ENCODE results near the gene PKHD1. TPM values are rescaled to one million over a fixed set of nuclear protein-coding genes. Genes with fewer than 3 reads are reported as not detected.

The PKHD1 gene
- total RNA-seq, 1 donor from 2014 or later, result 0.49 TPM

DNA sequence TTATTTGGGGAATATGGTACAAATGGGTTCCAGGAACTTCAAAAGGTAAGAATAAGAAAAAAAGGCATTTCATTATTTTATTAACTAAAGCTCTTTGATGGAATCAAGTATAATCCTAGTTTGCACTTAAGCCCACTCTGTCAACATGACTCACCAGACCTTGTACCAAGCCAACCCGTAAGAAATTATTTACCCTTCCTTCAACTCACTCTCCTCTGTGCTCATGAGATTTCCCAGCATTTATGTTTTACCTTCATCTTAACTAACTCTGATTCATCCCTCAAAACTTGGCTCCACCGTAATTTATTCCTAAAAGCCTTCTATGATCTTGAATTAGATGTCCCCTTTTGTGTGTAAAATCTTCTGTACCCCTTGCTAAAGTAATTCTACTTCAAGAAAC, 308.7 kb downstream of the PKHD1 start:
- DNase-seq (ENCODE audit: extremely low spot score in 2 of 2), result no peak
- Histone ChIP-seq H3K4me1 (no peaks in the 10 kb centered on the region), H3K4me3 (no peak overlapping the region), H3K27ac (no peak overlapping the region), H3K27me3 (no peaks in the 10 kb centered on the region), H3K36me3 (no peaks in the 10 kb centered on the region), H3K9me3 (no peaks in the 10 kb centered on the region)
- intact Hi-C loops (cut with DNase I), result no loop called here
- TF ChIP-seq CTCF (IDR thresholded peaks at IDR 0.05), result no peak
- TF ChIP-seq POLR2A (IDR thresholded peaks at IDR 0.05), result no peak
- no peak for TF ChIP-seq POLR2AphosphoS5 (IDR thresholded peaks at IDR 0.05; ENCODE audit: insufficient read depth in 1 of 2, low read depth in 1 of 2)

DNA sequence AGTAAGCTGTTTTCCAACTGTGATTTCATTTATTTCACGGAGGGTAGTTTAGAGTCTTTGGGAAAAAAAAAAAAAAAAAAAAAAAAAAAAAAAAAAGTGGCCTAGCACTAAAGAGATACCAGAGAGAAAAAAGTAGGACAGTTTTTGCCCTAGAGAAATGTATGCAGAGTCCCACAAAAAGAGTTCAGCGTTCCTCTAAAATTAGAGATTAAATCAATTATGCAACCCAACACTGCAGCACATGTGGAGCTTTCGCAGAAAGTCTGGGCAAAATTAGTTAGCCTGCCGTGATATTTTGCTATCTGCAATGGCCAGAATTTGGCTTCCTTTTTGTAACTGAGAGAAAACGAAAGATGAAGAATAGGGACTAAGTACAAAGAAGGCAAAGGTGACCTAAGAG, 309.8 kb downstream of the PKHD1 start:
- H3K4me1 ChIP-seq, result no peaks in the 10 kb centered on the region
- DNase-seq (ENCODE audit: extremely low spot score in 2 of 2), result no peak
- TF ChIP-seq POLR2A (IDR thresholded peaks at IDR 0.05) (no peak), POLR2AphosphoS5 (IDR thresholded peaks at IDR 0.05; ENCODE audit: insufficient read depth in 1 of 2, low read depth in 1 of 2) (no peak), CTCF (IDR thresholded peaks at IDR 0.05) (no peak)
- intact Hi-C loops (cut with DNase I), result no loop called here
- no peak overlapping the region for H3K4me3 ChIP-seq
- H3K9me3 ChIP-seq, result no peaks in the 10 kb centered on the region
- H3K27me3 ChIP-seq, result no peaks in the 10 kb centered on the region
- H3K36me3 ChIP-seq, result no peaks in the 10 kb centered on the region
- no peak overlapping the region for H3K27ac ChIP-seq

DNA sequence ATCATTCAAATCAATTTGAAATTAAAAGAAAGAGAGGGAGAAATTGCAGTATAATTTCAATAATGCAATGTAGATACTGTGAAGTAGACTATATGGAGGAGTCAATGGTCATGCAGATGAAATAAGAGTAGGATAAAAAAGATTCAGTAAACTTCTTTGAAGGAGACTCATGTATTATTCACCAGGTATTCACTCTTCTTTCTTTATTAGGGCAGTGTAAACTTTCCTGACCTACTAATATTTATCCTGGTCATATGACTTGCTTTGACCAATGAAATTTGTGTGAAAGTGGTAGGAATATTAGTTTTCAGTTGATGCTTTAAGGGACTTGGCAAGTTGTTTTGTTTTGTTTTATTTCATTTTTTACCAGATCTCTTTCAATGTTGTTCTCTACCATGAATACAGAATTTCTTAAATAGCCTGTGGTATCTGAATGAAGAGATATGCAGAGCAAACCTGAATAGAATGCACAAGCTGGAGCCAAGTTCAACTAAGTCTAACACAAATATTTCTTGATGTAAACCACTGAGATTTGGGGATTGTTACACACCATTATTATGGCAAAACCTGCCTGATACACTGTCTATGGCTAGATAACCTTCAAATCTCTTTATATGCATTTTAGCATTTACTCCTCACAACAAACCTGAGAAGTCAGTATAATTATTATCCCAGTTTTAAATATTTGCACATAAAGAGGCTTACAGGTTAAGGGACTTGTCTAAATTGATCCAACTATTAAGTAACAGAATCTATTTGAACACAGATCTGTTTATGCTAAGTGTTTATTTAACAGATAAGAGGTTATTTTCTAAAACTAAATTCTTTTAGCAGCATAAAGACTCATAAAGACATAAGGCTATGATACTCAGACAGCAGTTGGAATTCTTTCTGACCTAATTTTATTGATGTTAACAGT, 311.2 kb downstream of the PKHD1 start:
- Histone ChIP-seq H3K9me3 (no peaks in the 10 kb centered on the region), H3K4me3 (no peak overlapping the region), H3K27me3 (no peaks in the 10 kb centered on the region), H3K27ac (no peak overlapping the region), H3K36me3 (no peaks in the 10 kb centered on the region), H3K4me1 (no peaks in the 10 kb centered on the region)
- TF ChIP-seq CTCF (IDR thresholded peaks at IDR 0.05) (no peak), POLR2A (IDR thresholded peaks at IDR 0.05) (no peak), POLR2AphosphoS5 (IDR thresholded peaks at IDR 0.05; ENCODE audit: insufficient read depth in 1 of 2, low read depth in 1 of 2) (no peak)
- intact Hi-C loops (cut with DNase I), result no loop called here
- DNase-seq (ENCODE audit: extremely low spot score in 2 of 2), result no peak

- H3K4me3 ChIP-seq, result no peak overlapping the region
- intact Hi-C loops (cut with DNase I), result no loop called here
- TF ChIP-seq POLR2A (IDR thresholded peaks at IDR 0.05), result no peak
- no peak for TF ChIP-seq CTCF (IDR thresholded peaks at IDR 0.05)
- TF ChIP-seq POLR2AphosphoS5 (IDR thresholded peaks at IDR 0.05; ENCODE audit: insufficient read depth in 1 of 2, low read depth in 1 of 2), result no peak
- no peaks in the 10 kb centered on the region for H3K36me3 ChIP-seq
- no peak overlapping the region for H3K27ac ChIP-seq
- H3K4me1 ChIP-seq, result no peaks in the 10 kb centered on the region
- H3K9me3 ChIP-seq, result no peaks in the 10 kb centered on the region
- DNase-seq (ENCODE audit: extremely low spot score in 2 of 2), result no peak
- H3K27me3 ChIP-seq, result no peaks in the 10 kb centered on the region
These were observed 319.3 kb downstream of the PKHD1 start for GRCh38 chr6:51768087-51768486.

GRCh38 chr6:51765230-51765629, 322.2 kb downstream of the PKHD1 start:
- Histone ChIP-seq H3K27ac (no peak overlapping the region), H3K36me3 (no peaks in the 10 kb centered on the region)
- intact Hi-C loops (cut with DNase I), result no loop called here

More at GRCh38 chr6:51765230-51765629, 322.2 kb downstream of the PKHD1 start:
- no peaks in the 10 kb centered on the region for H3K4me1 ChIP-seq
- H3K4me3 ChIP-seq, result no peak overlapping the region
- no peak for DNase-seq (ENCODE audit: extremely low spot score in 2 of 2)
- no peaks in the 10 kb centered on the region for H3K9me3 ChIP-seq
- H3K27me3 ChIP-seq, result no peaks in the 10 kb centered on the region
- TF ChIP-seq POLR2AphosphoS5 (IDR thresholded peaks at IDR 0.05; ENCODE audit: insufficient read depth in 1 of 2, low read depth in 1 of 2) (no peak), CTCF (IDR thresholded peaks at IDR 0.05) (no peak), POLR2A (IDR thresholded peaks at IDR 0.05) (no peak)
